T-helper 2 cell treated with Interferon-gamma antibody and Interleukin-4, amounts not matched to agents 100 ng/mL and 5 ng/mL, for 36 hours (primary cell): ENCODE measurements around the gene DZIP3. TPM values are rescaled to one million over a fixed set of nuclear protein-coding genes. Genes with fewer than 3 reads are reported as not detected.
"Not testable (repeated sequence)": the region's sequence is repeated elsewhere in the genome, so short reads cannot be mapped to it uniquely, and the experiment has no call there.

ENCODE experiments used
- intact Hi-C: fragments of 100-400 bp; cut with micrococcal nuclease; formaldehyde crosslinking; loops from one replicate; pipeline ENCODE4 v1.15.1; 2023
- total RNA-seq: library from RNA; stranded (reverse); gene quantifications from 2 replicates; pipeline ENCODE4 v1.2.3, GENCODE V29; 2022

The DZIP3 gene
- total RNA-seq, 1 donor from 2014 or later, result 9.2 TPM

DNA sequence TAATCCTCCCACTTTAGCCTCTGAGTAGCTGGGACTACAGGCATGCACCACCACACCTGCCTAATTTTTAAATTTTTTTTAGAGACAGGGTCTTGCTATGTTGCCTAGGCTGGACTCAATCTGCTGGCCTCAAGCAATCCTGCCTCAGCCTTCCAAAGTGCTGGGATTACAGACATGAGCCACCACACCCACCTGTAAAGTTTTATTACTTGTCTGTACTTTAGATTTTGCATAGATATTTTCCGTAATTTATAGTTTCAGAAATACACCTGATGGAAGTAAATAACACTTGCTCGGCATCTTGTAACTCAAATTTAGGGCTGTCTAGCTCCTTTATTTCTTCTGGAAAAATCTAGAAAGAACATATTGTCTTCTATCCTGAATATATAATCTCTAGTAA lies 5.8 kb downstream of the DZIP3 start:
- intact Hi-C loops, result no loop called here

- intact Hi-C loops, result no loop called here
Observed at GRCh38 chr3:108598375-108598774, 8.9 kb downstream of the DZIP3 start.

GRCh38 chr3:108599677-108600409 lies 10.3 kb downstream of the DZIP3 start:
- intact Hi-C loops, result loop anchor here (1.0 to 5.0 kb wide), 2 partner anchors 10 to 222 kb away; partner anchors contain the start of gene TRAT1

GRCh38 chr3:108602249-108602934 lies 12.9 kb downstream of the DZIP3 start:
- intact Hi-C loops, result loop anchor here (5.0 kb wide), 1 partner anchor 220 kb away; the partner anchor contains the start of gene TRAT1

- intact Hi-C loops, result loop anchor here (1.0 to 5.0 kb wide), 2 partner anchors 14 to 219 kb away; partner anchors contain the start of genes CIP2A, DZIP3 and TRAT1
Observed at GRCh38 chr3:108602935-108603294, 13.4 kb downstream of the DZIP3 start.

- intact Hi-C loops, result loop anchor here (1.0 to 5.0 kb wide), 2 partner anchors 14 to 219 kb away; partner anchors contain the start of genes CIP2A, DZIP3 and TRAT1
Observed at GRCh38 chr3:108603691-108604090, 14.2 kb downstream of the DZIP3 start.

DNA sequence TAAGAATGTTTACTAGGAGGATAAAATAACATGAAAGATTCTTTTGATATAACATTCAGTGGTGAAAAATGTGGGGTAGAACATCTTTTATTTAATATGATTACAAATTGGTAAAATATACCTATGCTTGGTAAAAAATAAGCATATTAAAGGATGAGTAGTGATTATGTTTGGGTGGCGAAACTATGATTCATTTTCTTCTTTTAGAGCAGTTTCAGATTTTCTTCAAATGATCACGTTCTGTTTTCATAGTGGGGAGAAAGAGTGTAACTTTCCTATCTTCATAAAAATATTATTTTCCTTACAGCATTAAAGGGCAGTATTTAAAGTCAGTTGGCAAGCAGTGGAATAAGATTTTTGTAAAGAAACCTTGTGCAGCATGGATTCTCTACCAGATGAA lies 15.5 kb downstream of the DZIP3 start:
- intact Hi-C loops, result no loop called here

DNA sequence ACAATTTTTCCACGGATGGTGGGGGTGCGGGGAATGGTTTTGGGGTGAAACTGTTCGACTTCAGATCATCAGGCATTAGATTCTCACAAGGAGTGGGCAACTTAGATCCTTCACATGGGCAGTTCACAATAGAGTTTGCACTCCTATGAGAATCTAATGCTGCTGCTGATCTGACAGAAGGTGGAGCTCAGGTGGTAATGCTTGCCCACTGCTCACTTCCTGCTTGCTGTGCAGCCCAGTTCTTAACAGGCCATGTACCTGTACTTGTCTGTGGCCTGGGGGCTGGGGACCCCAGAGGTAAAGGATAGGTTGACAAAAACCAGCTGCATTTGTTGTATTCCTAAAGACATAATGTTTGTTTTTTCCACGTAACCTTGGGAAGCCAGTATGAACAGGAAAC lies 16.0 kb downstream of the DZIP3 start:
- intact Hi-C loops, result no loop called here

- intact Hi-C loops, result no loop called here
Observed at GRCh38 chr3:108608750-108609149, 19.2 kb downstream of the DZIP3 start.

DNA sequence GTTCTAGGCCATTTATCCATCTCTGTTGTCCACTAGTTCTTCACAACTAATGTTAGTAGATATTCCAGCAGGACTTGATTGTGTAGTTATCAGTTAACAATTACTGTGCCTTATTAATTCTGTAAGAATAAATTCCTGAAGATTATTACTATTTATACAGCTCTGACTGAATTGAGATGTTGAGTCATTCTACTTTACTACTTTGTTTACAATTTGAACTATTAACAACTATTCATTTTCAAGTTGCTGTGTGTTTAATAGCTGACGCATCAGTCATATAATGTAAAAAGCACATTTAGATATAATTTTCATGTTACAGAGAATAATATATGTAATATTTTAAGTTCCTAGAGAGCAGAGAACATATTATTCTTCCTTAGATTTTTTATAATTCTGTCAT lies 21.1 kb downstream of the DZIP3 start:
- intact Hi-C loops, result no loop called here

DNA sequence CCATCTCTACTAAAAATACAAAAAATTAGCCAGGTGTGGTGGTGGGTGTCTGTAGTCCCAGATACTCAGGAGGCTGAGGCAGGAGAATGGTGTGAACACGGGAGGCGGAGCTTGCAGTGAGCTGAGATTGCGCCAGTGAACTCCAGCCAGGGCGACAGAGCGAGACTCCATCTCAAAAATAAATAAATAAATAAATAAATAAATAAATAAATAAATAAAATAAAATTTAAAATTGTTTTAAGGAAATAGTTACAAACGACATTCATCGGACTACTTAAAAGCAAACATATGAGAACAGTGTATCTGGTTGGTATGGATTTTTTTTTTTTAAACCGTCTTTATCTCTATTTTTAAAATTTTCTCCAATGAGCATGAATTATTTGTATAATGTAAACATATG lies 26.6 kb downstream of the DZIP3 start:
- intact Hi-C loops, result not testable (repeated sequence)

DNA sequence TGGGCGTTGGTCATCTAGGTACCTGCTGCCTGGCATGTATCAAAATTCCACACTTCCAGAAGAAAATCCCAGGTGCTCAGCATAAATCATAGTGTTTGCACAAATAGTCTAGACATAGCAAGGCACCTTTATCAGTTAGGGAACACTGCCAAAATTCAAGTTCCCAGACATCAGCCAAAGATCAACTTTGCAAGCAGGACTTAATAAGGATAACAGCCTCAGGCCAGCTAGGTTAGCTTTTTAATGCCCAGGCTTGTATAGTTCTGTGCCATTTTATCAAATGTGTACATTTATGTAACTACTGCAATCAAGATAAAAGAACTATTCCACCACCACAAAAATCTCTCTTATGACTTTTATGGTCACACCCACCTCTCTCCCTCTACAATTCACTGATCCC lies 30.7 kb downstream of the DZIP3 start:
- intact Hi-C loops, result no loop called here

GRCh38 chr3:108623504-108623903 lies 34.0 kb downstream of the DZIP3 start:
- intact Hi-C loops, result no loop called here

DNA sequence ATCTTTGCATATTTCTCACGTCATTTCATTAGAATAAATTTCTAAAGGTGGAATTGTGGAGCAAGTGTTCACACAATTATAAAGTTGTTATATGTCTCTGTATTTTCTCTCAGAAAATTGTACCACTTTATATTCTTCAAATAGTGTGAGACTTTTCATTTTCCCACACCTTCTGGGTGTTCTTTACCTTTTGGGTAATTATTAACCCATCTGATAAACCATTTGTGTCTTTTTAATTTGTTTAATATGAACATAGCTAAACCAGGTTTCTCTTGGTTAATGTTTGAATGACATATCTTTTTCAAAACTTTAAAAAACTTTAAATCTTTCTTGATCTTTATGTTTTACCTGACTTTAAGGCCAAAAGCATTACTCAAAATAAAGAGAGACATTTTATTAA lies 40.5 kb downstream of the DZIP3 start:
- intact Hi-C loops, result no loop called here

DNA sequence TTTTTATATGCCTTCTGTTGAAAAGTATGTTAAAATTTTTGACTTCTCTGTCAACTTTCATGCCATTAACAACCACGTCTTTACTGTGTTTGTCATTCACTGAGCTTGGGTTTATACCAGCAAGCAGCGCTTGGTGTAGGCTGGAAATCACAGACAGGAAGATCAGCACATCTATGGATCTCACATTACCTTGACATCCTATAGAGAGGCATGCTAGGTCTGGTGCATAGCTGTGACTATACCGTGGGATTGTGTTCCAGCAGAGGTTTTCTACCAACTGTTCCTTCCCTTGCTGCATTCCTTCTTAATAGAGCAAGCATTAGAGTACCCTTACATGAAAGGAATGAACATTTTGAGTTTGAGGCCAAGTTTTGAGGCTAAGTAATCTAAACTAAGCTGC lies 53.0 kb downstream of the DZIP3 start:
- intact Hi-C loops, result no loop called here

- intact Hi-C loops, result no loop called here
Observed at GRCh38 chr3:108645364-108645763, 55.8 kb downstream of the DZIP3 start.

DNA sequence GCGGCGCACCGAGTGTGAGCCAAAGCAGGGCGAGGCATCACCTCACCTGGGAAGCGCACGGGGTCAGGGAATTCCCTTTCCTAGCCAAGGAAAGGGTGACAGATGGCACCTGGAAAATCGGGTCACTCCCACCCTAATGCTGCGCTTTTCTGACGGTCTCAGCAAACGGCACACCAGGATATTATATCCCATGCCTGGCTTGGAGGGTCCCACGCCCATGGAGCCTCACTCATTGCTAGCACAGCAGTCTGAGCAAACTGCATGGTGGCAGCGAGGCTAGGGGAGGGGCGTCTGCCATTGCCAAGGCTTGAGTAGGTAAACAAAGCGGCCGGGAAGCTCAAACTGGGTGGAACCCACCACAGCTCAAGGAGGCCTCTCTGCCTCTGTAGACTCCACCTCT lies 66.1 kb downstream of the DZIP3 start:
- intact Hi-C loops, result not testable (repeated sequence)

GRCh38 chr3:108661699-108662098 lies 72.2 kb downstream of the DZIP3 start:
- intact Hi-C loops, result loop anchor here (1.0 to 5.0 kb wide), 5 partner anchors 157 to 421 kb away; partner anchors contain the start of gene TRAT1

DNA sequence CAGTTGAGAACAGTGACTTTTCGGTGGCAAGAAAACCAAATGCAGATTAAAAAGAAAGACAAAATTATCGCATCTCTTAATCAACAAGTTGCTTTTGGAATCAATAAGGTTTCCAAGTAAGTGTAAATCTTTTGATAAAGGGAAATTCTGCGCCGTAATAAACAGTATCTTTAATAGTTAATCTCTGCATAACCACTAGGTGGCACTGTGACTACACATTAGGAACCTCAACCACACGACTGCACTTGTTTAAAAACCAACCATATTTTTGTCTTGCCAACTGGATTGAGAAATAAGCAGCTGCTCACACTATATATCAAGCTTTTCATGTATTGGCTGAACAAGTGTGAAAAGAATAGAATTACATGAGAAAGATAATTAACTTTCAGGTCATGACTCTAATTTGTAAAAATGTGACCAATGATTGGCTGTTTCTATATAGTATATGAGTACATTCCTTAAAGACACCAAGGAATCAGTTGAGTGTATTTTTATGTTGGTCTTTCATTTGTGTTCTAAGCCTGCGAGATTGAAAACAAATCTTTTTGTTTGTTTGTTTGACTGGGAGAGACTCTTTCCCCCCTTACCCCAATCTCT lies 72.7 kb downstream of the DZIP3 start:
- intact Hi-C loops, result loop anchor here (1.0 to 5.0 kb wide), 5 partner anchors 156 to 420 kb away; partner anchors contain the start of gene TRAT1

GRCh38 chr3:108664266-108664665 lies 74.7 kb downstream of the DZIP3 start:
- intact Hi-C loops, result loop anchor here (5.0 kb wide), 1 partner anchor 172 kb away; no protein-coding TSS in a partner anchor

- intact Hi-C loops, result no loop called here
Observed at GRCh38 chr3:108667312-108667711, 77.8 kb downstream of the DZIP3 start.

DNA sequence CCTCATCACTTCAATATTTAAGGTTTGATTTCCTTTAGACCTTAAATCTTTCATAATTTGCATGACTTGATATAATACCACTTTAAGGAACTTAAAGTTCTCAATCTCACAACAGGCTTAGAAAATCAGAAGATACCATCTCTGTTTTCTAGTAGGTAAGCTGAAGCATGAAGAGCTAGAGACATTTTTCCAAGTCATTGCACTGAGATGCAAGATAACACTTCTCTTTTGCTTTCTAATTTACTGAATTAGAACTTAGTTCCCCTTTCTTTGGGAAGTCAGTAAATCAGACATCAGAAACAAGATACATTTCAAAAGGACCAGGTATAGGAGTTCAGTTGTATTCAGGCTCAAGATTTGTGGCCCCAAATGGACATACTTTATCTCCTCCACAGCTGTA lies 79.7 kb downstream of the DZIP3 start:
- intact Hi-C loops, result no loop called here
